ENCODE data around the gene ZNF778. TPM values are rescaled to one million over a fixed set of nuclear protein-coding genes. Genes with fewer than 3 reads are reported as not detected.
"Not testable (repeated sequence)": the region's sequence is repeated elsewhere in the genome, so short reads cannot be mapped to it uniquely, and the experiment has no call there.

Gene ZNF778
- total RNA-seq, 2 donors from 2014 or later = 3.9 to 6.4 TPM

GRCh38 chr16:89246383-89246902 is 28.9 kb downstream of the ZNF778 start:
- Histone ChIP-seq H3K27ac (no peak overlapping the region), H3K4me3 (peak overlapping the region; percentile 38), H3K9ac (ENCODE audit: low read depth in 2 of 2, low read length in 2 of 2) (no peak overlapping the region), H3K36me3 (no peaks in the 10 kb centered on the region), H3K9me3 (no peaks in the 10 kb centered on the region), H3K27me3 (no peaks in the 10 kb centered on the region), H3K4me1 (peaks cover 3% of the 10 kb centered on the region)
- intact Hi-C loops (cut with DNase I) = no loop called here
- DNase-seq = no peak
- TF ChIP-seq CTCF (IDR thresholded peaks at IDR 0.05) = no peak

GRCh38 chr16:89246903-89247733 is 29.6 kb downstream of the ZNF778 start:
- Histone ChIP-seq H3K27ac (no peak overlapping the region), H3K9me3 (no peaks in the 10 kb centered on the region), H3K27me3 (no peaks in the 10 kb centered on the region), H3K4me1 (peaks cover 3% of the 10 kb centered on the region), H3K9ac (ENCODE audit: low read depth in 2 of 2, low read length in 2 of 2) (peak overlapping the region in 1 of 2 donors; percentile 60), H3K36me3 (no peaks in the 10 kb centered on the region), H3K4me3 (peak overlapping the region; percentile 38)
- intact Hi-C loops (cut with DNase I) = no loop called here
- peak; percentile 95 for DNase-seq
- no peak for TF ChIP-seq CTCF (IDR thresholded peaks at IDR 0.05)

DNA sequence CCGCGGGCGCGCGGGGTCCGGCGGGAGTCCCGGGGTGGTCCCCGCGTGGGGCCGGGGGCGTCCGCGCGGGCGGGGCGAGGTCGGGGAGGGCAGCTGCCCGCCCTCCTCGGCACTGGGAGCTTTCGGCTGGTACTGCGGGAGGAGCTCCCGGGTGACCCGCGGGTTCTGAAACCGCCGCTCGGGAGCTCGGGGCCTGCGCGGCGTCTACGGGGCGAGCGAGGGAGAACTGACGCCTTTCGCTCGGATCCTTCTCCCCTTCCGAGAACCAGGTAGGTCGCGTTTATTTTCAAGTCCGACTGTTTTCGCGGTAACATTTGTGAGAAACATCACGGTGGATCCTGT is 30.2 kb downstream of the ZNF778 start:
- DNase-seq; H3K9ac ChIP-seq (ENCODE audit: low read depth in 2 of 2, low read length in 2 of 2); H3K27me3 ChIP-seq; H3K9me3 ChIP-seq; H3K36me3 ChIP-seq; H3K27ac ChIP-seq; intact Hi-C loops (cut with DNase I); H3K4me1 ChIP-seq: not testable (repeated sequence)
- peak overlapping the region; percentile 38 for H3K4me3 ChIP-seq

GRCh38 chr16:89248196-89248982 is 30.9 kb downstream of the ZNF778 start:
- TF ChIP-seq CTCF (IDR thresholded peaks at IDR 0.05) = no peak
- Histone ChIP-seq H3K4me3 (peak overlapping the region; percentile 38), H3K27me3 (no peaks in the 10 kb centered on the region), H3K27ac (no peak overlapping the region), H3K36me3 (no peaks in the 10 kb centered on the region), H3K9me3 (no peaks in the 10 kb centered on the region), H3K4me1 (peaks cover 3% of the 10 kb centered on the region), H3K9ac (ENCODE audit: low read depth in 2 of 2, low read length in 2 of 2) (no peak overlapping the region)
- intact Hi-C loops (cut with DNase I) = no loop called here
- DNase-seq = no peak

DNA sequence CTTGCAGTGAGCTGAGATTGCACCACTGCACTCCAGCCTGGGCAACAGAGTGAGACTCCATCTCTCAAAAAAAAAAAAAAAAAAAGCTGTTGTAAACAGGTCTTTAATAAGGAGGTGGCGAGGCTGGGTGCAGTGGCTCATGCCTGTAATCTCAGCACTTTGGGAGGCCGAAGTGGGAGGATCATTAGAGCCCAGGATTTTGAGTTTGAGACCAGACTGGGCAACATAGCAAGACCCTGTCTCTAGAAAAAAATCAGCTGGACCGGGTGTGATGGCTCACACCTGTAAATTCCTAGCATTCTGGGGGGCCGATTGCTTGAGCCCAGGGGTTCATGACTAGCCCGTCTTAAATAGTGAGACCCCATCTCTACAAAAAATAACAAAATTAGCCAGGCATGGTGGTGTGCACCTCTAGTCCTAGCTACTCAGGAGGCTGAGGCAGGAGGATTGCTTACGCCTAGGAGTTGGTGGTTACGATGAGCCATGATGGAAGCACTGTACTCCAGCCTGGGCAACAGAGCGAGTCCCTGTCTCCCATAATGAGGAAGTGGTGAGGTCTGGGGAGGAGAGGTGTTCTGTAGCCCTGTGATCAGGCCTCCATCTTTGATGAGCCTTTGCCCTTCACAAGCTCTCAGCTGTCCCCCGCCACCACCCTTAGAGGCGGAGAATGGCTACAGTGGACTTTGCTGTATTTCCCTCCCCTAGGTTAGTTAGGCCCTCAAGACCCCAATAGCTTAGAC is 36.2 kb downstream of the ZNF778 start:
- DNase-seq = no peak
- Histone ChIP-seq H3K27me3 (peaks cover 6% of the 10 kb centered on the region), H3K9me3 (no peaks in the 10 kb centered on the region), H3K36me3 (no peaks in the 10 kb centered on the region), H3K9ac (ENCODE audit: low read depth in 2 of 2, low read length in 2 of 2) (no peak overlapping the region), H3K27ac (no peak overlapping the region), H3K4me3 (no peak overlapping the region), H3K4me1 (peaks cover 12% of the 10 kb centered on the region)
- TF ChIP-seq CTCF (IDR thresholded peaks at IDR 0.05) = no peak
- intact Hi-C loops (cut with DNase I) = no loop called here

Data from colonic mucosa (tissue), 4 donors.